ENCODE data around the gene COL10A1.
A peak's percentile ranks its signal among the peaks of the same experiment; 100 is the strongest.

COL10A1 gene

DNA sequence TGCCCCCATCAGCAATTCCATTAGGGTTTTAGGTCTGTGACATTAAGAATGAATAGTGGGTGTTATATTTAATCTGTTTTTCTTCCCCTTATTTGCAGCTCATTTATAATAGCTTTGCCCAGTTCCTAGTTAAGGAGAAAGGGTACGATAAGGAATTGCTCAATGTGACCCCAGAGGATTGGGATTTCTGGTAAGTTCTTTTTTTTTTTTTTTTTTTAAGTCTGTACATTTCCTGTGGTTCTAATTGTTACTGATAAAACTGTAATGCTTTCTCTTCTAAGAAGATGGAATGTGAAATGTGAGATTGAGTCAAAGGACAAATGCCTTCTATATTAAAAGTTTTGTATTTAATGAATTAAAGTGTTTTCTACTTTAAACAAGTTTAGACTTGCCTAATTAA is 19.8 kb downstream of the COL10A1 start:
- DNase-seq = no peak
- TF ChIP-seq POLR2A (IDR thresholded peaks at IDR 0.05; ENCODE audit: low read length) (no peak), GATA1 (IDR thresholded peaks at IDR 0.05; ENCODE audit: low read depth, low read length) (no peak)

GRCh38 chr6:116105247-116105646 is 20.7 kb downstream of the COL10A1 start:
- TF ChIP-seq POLR2A (IDR thresholded peaks at IDR 0.05; ENCODE audit: low read length) (no peak), GATA1 (IDR thresholded peaks at IDR 0.05; ENCODE audit: low read depth, low read length) (no peak)
- DNase-seq = no peak

DNA sequence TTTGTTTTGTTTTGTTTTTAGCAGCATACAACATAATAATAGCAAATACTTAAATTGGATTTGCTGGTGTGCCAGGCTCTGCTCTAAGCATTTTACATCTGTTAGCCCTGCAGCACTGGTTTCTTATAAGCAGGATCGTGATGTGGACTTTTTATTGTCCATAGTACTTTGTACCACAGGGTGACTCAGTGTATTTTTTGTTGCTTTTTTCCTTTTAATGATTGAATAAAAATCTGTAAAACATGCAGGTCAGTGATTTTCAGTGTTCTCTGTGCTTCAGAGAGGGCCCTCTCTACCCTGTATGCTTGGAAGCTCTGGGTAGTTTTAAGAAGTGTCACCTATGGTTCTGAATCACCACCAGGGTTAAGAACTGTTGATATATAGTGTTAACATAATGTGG is 21.3 kb downstream of the COL10A1 start:
- TF ChIP-seq GATA1 (IDR thresholded peaks at IDR 0.05; ENCODE audit: low read depth, low read length) = no peak
- TF ChIP-seq POLR2A (IDR thresholded peaks at IDR 0.05; ENCODE audit: low read length) = no peak
- DNase-seq = no peak

DNA sequence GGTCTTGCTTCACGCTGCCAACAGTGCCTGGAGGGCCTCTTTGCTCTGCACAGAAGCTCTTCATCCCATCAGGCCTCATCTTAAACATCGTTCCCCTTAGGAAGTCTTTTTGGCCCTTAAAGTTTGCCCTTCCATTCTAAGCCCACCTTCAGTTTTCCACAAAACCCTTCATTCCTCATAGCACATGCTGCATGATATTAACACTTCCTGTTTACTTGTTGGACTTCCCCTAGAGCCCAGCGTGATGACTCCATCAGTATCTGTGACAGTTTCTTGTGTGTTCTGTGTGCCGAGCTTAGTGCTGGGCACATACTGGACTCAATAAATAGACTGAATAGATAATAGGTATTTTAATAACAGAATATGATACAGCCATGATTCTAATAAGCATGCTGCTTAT is 23.1 kb downstream of the COL10A1 start:
- no peak for DNase-seq
- TF ChIP-seq GATA1 (IDR thresholded peaks at IDR 0.05; ENCODE audit: low read depth, low read length) (no peak), POLR2A (IDR thresholded peaks at IDR 0.05; ENCODE audit: low read length) (no peak)

- TF ChIP-seq GATA1 (IDR thresholded peaks at IDR 0.05; ENCODE audit: low read depth, low read length) = no peak
- TF ChIP-seq POLR2A (IDR thresholded peaks at IDR 0.05; ENCODE audit: low read length) = no peak
- no peak for DNase-seq
Observed at GRCh38 chr6:116101790-116102189, 24.1 kb downstream of the COL10A1 start.

DNA sequence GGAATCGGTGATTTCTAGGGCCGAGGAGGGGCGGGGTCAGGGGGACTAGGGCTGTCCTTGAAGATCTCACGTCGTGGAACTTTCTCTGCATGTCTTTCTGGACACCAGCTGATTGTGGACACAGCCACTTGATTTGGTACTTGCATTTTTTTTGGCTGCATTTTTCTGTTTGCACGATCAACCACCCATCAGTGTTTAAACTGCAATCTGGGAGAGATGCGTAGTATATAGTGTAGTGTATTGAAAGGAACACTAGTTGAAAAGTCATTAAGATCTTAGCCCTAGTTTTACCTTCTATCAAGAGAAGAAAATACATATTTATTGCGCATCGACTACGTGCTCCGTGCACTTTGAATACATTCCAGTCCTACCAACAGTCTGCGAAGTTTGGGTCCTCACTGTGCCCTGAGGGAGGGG is 24.6 kb downstream of the COL10A1 start:
- DNase-seq = no peak
- TF ChIP-seq GATA1 (IDR thresholded peaks at IDR 0.05; ENCODE audit: low read depth, low read length) (no peak), POLR2A (IDR thresholded peaks at IDR 0.05; ENCODE audit: low read length) (no peak)

- peak; percentile 89 to 91 for DNase-seq
- TF ChIP-seq POLR2A (IDR thresholded peaks at IDR 0.05; ENCODE audit: low read length) (peak; percentile 90), GATA1 (IDR thresholded peaks at IDR 0.05; ENCODE audit: low read depth, low read length) (no peak)
Observed at GRCh38 chr6:116100419-116101301, 25.3 kb downstream of the COL10A1 start, which contains the start of gene NT5DC1. TSS of gene NT5DC1 (plus strand) at chr6:116100853. CDS start at chr6:116100931, 78 bp downstream.

- TF ChIP-seq GATA1 (IDR thresholded peaks at IDR 0.05; ENCODE audit: low read depth, low read length) = no peak
- no peak for TF ChIP-seq POLR2A (IDR thresholded peaks at IDR 0.05; ENCODE audit: low read length)
- no peak for DNase-seq
Observed at GRCh38 chr6:116099036-116099435, 26.9 kb downstream of the COL10A1 start.

DNA sequence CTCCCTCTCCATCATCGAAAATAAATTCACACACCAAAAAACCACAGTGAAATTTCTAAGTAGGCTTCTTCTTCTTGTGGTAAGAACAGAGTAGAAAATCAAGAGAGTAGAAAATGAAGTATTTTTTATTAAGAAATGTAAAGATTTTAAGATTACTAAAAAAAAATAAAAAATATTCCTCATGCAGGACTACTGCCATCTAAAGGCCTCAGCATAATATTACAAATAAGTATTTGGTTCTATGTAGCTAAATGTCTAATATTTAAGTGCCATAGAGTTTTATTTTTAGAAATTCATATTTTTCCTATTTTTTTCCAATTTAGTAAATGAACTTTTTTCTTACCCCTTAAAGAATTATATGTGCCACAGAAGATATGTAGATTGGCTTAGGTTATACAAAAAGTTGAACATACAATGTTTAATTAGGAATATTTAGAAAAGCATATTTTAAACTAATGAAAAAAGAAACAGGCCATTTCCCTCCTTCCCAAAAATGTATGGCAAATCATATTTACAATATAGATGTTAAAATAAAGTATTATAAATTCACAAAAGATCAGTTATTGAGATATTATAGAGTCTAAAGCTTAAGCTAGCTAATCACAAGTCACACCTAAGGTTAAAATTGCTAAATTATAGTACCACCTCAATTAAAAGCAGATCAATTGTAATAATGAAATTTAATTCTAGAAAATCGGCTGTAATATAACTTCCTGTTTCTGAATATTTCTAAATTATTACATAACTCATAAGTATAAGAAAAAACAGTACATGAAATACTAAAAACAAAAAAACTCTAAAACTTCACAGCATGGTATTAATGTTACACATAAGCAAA is 28.7 kb downstream of the COL10A1 start:
- TF ChIP-seq POLR2A (IDR thresholded peaks at IDR 0.05; ENCODE audit: low read length) (no peak), GATA1 (IDR thresholded peaks at IDR 0.05; ENCODE audit: low read depth, low read length) (no peak)
- peak; percentile 9 for DNase-seq

DNA sequence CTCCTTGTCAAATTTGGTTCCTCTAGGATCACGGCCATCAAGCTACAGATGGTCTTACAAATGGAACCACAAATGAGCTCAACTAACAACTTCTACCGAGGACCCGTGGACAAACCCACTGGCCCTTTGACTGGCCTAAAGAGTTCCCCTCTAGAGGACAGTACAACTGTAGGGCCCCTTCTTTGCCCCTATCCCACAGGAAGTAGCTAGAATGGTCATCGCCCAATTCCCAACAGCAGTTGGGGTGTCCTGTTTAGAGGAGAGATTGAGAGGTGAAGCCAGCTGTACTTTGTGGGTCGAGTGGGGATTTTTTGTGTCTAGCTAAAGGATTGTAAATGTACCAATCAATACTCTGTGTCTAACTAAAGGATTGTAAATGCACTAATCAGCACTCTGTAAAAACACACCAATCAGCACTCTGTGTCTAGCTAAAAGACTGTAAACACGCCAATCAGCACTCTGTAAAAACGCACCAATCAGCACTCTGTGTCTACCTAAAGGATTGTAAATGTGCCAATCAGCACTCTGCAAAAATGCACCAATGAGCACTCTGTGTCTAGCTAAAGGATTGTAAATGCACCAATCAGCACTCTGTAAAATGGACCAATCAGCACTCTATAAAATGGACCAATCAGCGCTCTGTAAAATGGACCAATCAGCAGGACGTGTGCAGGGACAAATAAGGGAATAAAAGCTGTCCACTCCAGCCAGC is 29.7 kb downstream of the COL10A1 start:
- peak; percentile 9 to 29 for DNase-seq

DNA sequence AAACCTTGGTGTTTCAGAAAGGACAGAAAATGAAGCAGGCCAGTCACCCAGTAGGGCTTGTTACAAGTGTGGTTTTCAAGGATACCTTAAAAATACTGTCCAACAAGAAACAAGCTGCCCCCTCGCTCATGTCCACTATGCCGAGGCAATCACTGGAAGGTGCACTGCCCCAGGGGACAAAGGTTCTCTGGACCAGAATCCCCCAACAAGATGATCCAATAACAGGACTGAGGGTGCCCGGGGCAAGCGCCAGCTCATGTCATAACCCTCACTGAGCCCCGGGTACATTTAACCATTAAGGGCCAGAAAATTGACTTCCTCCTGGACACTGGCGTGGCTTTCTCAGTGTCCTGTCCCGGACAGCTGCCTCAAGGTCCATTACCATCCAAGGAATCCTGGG is 31.9 kb downstream of the COL10A1 start:
- TF ChIP-seq POLR2A (IDR thresholded peaks at IDR 0.05; ENCODE audit: low read length) (no peak), GATA1 (IDR thresholded peaks at IDR 0.05; ENCODE audit: low read depth, low read length) (no peak)
- DNase-seq = no peak

GRCh38 chr6:116090251-116090650 is 35.7 kb downstream of the COL10A1 start:
- no peak for DNase-seq

DNA sequence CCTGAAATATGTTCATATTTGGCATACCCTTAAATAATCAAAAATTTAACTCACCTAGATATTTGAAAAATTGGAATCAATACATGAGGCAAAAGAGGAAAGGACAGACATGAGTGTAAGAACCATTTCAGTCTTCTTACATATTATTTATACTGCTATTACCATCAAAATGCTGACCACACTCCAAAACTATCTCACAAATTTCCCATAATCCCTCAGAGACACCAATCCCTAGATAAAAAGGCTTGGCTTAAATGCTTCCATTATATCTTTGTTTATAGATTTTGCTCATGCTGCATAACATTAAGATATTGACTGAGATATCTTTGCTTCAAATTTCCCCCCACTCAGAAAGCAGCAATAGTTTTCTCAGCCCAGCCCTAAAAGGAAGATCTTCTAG is 37.0 kb downstream of the COL10A1 start:
- no peak for DNase-seq
- TF ChIP-seq POLR2A (IDR thresholded peaks at IDR 0.05; ENCODE audit: low read length) = no peak
- no peak for TF ChIP-seq GATA1 (IDR thresholded peaks at IDR 0.05; ENCODE audit: low read depth, low read length)

More at GRCh38 chr6:116090251-116090650, 35.7 kb downstream of the COL10A1 start:
- TF ChIP-seq GATA1 (IDR thresholded peaks at IDR 0.05; ENCODE audit: low read depth, low read length) (no peak), POLR2A (IDR thresholded peaks at IDR 0.05; ENCODE audit: low read length) (no peak)
